Measurements from ENCODE around the gene INKA1. TPM values are rescaled to one million over a fixed set of nuclear protein-coding genes. Genes with fewer than 3 reads are reported as not detected.

Gene INKA1
- polyA plus RNA-seq, 4 donors = 10.3 to 13.1 (median 12.0) TPM

Other genes with a start within 250 kb of the INKA1 start
- 1 to 10 TPM in 3 of 4 donors, under 1 TPM in 1; 0.98 to 1.8 (median 1.5) TPM for gene BSN, start 248.8 kb upstream of the INKA1 start, polyA plus RNA-seq (ENCODE audit: insufficient read length in 4 of 4)
- 100 to 1,000 TPM; 143 to 155 (median 147) TPM for gene APEH, start 128.9 kb upstream of the INKA1 start, polyA plus RNA-seq (ENCODE audit: insufficient read length in 4 of 4)
- gene MST1, start 113.8 kb upstream of the INKA1 start, polyA plus RNA-seq (ENCODE audit: insufficient read length in 4 of 4) = 100 to 1,000 TPM; 115 to 197 (median 150) TPM
- gene RNF123, start 113.7 kb upstream of the INKA1 start, polyA plus RNA-seq (ENCODE audit: insufficient read length in 4 of 4) = 10 to 100 TPM; 35.2 to 38.2 (median 36.8) TPM
- 1 to 10 TPM in 3 of 4 donors, under 1 TPM in 1; 0.94 to 2.6 (median 1.3) TPM for gene AMIGO3, start 83.6 kb upstream of the INKA1 start, polyA plus RNA-seq (ENCODE audit: insufficient read length in 4 of 4)
- 10 to 100 TPM; 12.8 to 17.0 (median 14.0) TPM for gene GMPPB, start 79.3 kb upstream of the INKA1 start, polyA plus RNA-seq (ENCODE audit: insufficient read length in 4 of 4)
- 10 to 100 TPM; 54.0 to 64.2 (median 59.5) TPM for gene IP6K1, start 16.7 kb upstream of the INKA1 start, polyA plus RNA-seq (ENCODE audit: insufficient read length in 4 of 4)
- gene CDHR4, start 3.4 kb upstream of the INKA1 start, polyA plus RNA-seq (ENCODE audit: insufficient read length in 4 of 4) = under 1 TPM in 1 of 4 donors, not detected in 3; 0.05 TPM
- gene UBA7, start 10.7 kb downstream of the INKA1 start, polyA plus RNA-seq (ENCODE audit: insufficient read length in 4 of 4) = 10 to 100 TPM; 35.4 to 45.3 (median 39.2) TPM
- gene TRAIP, start 53.3 kb downstream of the INKA1 start, polyA plus RNA-seq (ENCODE audit: insufficient read length in 4 of 4) = 10 to 100 TPM in 2 of 4 donors, 1 to 10 TPM in 2; 8.6 to 10.4 (median 9.9) TPM
- gene CAMKV, start 66.6 kb downstream of the INKA1 start, polyA plus RNA-seq (ENCODE audit: insufficient read length in 4 of 4) = under 1 TPM; 0.07 to 0.39 (median 0.15) TPM
- gene MST1R, start 100.6 kb downstream of the INKA1 start, polyA plus RNA-seq (ENCODE audit: insufficient read length in 4 of 4) = 1 to 10 TPM in 3 of 4 donors, under 1 TPM in 1; 0.84 to 1.5 (median 1.3) TPM
- 10 to 100 TPM in 1 of 4 donors, 1 to 10 TPM in 3; 7.1 to 10.8 (median 7.9) TPM for gene MON1A, start 126.5 kb downstream of the INKA1 start, polyA plus RNA-seq (ENCODE audit: insufficient read length in 4 of 4)
- 100 to 1,000 TPM in 3 of 4 donors, 10 to 100 TPM in 1; 98.8 to 148 (median 115) TPM for gene RBM6, start 136.9 kb downstream of the INKA1 start, polyA plus RNA-seq (ENCODE audit: insufficient read length in 4 of 4)